ENCODE results near the gene PHYKPL.

PHYKPL gene

DNA sequence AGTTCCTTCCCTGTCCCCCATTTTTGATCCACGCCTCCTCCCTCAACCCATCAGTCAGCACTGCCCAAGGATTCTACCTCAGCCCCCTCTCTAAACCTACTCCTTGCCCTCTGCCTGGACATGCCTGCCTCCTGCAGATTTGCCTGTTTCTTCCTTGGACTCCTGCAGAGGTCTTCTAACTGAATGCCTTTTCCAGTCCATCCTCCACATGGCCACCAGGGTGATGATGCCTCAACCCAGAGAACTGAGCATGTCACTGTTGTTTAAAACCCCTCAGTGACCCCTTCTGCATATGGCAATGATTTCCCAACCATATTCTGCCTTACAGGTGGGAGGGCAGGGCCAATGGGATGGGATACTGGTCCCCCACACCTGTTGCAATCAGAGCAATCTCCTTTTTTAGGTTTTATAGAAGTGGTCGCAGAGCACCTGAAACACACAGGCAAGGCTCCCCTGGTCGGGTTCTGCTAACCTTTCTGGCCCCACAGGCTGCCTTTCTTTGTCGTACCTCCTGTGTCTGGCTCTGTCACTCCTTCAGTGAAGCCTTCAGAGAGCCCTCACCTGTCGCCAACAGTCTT lies 9.3 kb downstream of the PHYKPL start:
- DNase-seq (ENCODE audit: low read depth), result no peak

GRCh38 chr5:178222292-178222691 lies 10.3 kb downstream of the PHYKPL start:
- no peak for DNase-seq (ENCODE audit: low read depth)

- no peak for DNase-seq (ENCODE audit: low read depth)
These were observed 10.7 kb downstream of the PHYKPL start for GRCh38 chr5:178221853-178222252.

DNA sequence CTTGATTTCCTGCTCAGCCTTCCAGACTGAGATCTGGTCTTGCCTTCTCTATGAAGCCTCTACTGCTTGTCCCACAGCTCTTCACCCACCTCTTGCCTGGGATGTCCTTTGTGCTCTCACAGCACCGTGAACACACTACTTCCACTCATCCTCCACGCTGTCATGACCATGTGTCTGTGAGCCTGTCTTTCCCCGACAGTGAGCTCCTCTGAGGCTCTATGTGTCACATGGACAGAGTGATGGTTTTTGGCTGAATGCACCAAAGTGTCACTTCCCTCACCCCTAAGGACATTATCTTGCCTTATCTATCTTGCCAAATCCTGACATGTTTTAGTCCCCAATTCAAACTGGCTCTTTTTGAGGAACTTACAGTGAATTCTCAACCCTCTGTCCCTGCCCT lies 11.3 kb downstream of the PHYKPL start:
- DNase-seq (ENCODE audit: low read depth), result no peak

DNA sequence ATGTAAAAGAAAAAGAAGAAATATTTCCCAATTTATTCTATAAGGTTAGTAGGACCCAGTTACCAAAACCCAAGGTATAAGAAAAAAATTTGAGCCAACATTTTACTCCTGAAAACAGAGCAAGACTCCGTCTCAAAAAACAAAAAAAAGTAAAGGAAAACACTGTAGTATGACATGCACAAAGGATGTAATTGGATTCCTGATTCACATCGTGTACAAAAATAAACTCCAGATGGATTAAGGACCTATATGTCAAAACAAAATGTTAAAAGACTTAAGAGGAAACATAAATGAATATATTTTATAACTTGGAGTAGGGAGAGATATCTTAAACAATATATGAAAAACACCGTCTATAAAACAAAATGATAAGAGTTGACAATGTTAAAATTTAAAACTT lies 13.8 kb downstream of the PHYKPL start:
- DNase-seq (ENCODE audit: low read depth), result no peak

DNA sequence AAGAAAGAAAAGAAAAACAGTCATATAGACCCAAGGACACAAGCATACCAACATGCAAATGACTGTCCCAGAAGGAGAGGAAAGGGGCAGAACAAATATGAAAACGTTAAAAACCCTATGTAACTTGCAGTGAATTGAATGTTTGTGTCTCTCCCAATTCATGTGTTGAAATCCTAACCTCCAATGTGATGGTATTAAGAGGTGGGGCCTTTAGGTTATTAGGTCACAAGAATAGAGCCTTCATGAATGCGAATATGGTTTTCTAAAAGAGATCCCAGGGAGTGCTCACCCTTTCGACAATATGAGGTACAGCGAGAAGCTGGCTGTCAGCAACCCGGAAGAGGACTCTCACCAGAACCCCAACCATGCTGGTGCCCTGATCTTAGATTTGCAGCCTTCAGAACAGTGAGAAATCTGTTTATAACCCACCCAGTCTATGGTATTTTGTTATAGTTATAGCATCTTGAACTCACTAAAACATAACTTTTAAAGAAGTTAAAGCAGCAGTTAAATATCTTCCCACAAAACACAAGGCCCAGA lies 14.3 kb downstream of the PHYKPL start:
- DNase-seq (ENCODE audit: low read depth), result no peak

- DNase-seq (ENCODE audit: low read depth), result no peak
These were observed 15.8 kb downstream of the PHYKPL start for GRCh38 chr5:178216779-178217178.

DNA sequence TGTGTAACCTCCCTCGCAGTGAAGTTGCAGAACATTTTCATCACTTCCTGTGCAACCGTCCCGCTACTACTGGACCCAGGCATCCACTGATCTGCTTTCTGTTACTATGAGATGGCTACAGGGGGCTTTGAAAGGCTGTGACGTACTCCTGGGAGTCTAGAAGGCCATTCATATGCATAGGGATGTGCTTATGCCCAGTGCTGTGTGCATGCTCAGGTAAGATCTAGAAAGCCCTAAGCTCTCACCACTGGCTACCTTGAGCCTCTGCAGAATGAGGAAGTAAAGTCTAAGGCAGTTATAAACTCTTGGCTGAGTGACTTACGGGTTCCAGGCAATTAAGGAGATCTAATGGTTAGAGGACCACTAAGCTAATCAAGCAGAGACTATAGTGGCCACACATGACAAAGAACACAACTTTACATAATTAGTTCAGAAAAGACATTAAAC lies 16.5 kb downstream of the PHYKPL start:
- DNase-seq (ENCODE audit: low read depth), result no peak

GRCh38 chr5:178215280-178216002 lies 17.2 kb downstream of the PHYKPL start:
- no peak for DNase-seq (ENCODE audit: low read depth)

DNA sequence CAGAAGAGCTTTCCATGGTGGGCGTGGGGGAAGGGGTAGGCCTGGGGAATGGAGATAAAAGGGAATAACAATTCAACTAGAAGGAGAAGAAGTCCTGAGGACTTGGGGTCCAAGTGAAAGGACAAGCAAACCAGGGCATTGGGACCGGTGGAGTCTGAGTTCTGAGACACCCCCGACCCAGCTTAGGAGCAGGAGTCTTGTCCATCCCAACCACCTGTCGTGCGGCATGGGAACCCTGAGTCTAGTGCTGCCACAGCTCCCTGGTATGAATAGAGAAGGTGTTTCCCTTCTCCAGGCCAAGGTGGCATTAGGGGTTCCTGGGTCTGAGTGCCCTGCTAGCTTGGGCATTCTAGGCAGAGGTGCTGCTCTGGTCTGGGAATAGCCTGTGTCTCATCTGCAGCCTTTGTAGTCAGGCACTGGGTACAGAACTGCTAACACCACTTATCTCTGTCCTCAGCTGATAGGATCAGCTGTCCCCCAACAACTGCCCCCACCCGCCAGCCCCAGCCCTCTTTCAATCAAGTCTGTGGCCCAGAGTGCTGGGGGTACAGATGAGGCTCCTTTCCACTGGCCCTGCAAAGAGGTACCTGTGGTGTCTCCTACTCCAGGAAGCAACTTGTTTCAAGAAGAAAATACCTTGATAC lies 18.3 kb downstream of the PHYKPL start:
- no peak for DNase-seq (ENCODE audit: low read depth)

DNA sequence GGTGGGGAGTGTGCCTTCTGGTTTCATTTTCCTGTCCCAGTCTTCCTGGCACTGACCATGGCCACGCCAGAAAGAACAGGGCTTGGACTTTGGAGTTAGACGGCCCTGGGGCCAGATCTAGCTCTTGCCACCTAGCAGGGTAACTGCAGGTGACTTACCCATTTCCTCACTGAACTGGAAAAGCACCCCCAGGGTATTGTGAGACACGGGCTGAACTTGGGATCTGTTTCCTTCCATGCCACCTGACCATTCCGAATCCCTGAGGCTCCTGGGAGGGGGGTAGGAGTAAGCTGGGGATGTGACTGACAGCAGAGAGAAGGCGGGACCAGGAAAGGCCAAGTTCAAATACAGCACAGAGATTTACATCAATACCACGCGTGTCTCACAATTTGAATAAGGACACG lies 18.9 kb downstream of the PHYKPL start:
- no peak for DNase-seq (ENCODE audit: low read depth)

DNA sequence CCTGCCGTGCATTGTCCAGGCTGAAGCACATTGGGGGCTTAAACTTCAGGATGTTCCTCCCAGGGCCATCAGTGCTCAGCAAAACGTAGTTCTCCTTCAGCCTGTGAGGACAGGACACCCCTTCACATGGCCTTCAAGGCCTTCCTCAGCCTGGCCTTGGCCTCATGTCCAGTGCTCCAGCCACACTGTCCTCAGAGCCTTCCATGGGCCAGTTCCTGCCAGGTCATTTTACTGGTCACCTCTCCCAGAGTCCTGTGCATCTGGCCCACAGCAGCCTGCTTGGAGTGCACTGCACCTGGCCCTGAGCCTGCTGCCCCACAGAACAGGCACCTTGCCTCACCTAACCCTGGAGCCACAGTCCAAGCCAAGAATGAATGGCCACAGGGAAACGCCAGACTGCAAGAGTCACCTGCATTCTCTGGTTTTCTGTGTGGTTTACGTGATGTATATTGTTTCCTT lies 19.6 kb downstream of the PHYKPL start:
- no peak for DNase-seq (ENCODE audit: low read depth)

GRCh38 chr5:178212241-178213002 lies 20.2 kb downstream of the PHYKPL start:
- DNase-seq (ENCODE audit: low read depth), result no peak

DNA sequence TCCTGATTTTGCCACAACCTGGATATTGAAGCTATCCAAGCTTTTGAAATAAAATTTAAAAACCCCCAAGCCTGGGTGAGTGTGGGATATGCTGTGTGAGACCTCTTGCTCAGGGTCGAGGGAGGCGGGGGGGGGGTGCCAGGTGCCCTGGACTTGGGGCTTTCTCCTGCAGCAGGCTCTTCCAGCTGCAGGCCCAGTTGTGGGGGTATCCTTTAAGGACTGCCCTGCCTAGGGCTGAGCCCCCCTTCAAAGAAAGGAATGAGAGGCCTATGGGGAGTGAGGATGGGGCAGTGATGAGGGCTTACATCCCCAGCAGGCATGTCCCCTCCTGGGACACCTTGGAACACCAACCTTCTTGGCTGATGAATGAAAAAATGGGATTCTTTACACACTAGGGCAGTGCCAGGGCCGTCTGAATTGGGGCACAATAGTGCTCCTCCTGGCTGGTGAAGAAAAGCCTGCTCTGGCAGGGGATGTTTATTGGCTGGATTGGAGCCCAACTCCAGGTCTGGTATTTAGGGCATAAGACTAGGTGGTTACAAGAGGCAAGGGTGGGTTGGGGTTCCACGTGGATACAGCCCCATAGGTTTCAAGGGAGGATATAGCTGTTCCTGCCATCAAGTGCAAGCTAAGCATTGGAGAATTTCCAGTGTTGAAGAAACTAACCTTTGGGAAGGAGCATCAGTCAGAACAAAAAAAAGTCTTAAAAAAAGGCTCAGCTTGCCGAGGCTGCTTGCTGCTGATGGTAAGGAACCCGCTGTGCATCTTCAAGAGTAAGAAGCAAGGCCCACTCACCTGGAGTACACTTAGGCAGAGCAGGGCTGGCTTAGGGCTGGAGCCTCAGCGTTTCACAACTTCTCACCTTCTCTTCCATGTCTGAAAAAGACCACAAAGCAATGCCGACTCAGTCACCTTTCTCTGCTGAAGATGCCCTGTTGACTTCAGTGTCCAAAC lies 21.2 kb downstream of the PHYKPL start:
- no peak for DNase-seq (ENCODE audit: low read depth)

GRCh38 chr5:178210686-178211085 lies 21.9 kb downstream of the PHYKPL start:
- DNase-seq (ENCODE audit: low read depth), result no peak

DNA sequence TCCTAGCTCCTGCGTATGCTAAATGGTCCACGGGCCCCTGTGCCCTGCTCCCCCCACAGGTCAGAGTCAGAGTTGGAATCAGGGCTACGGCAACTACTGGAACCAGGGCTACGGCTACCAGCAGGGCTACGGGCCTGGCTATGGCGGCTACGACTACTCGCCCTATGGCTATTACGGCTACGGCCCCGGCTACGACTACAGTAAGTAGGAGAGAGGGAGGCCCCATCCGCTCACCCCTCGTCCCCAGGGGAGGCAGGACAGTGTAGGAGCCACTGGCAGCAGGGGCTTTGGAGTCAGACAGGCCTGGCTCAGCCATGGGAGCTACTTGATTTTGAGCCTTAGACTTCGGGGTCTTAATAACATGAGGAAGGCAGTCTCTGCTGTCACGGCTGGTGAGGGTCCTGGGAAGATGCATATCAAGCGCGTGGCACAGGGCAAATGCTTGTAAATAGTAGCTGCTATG lies 22.5 kb downstream of the PHYKPL start:
- DNase-seq (ENCODE audit: low read depth), result no peak

DNA sequence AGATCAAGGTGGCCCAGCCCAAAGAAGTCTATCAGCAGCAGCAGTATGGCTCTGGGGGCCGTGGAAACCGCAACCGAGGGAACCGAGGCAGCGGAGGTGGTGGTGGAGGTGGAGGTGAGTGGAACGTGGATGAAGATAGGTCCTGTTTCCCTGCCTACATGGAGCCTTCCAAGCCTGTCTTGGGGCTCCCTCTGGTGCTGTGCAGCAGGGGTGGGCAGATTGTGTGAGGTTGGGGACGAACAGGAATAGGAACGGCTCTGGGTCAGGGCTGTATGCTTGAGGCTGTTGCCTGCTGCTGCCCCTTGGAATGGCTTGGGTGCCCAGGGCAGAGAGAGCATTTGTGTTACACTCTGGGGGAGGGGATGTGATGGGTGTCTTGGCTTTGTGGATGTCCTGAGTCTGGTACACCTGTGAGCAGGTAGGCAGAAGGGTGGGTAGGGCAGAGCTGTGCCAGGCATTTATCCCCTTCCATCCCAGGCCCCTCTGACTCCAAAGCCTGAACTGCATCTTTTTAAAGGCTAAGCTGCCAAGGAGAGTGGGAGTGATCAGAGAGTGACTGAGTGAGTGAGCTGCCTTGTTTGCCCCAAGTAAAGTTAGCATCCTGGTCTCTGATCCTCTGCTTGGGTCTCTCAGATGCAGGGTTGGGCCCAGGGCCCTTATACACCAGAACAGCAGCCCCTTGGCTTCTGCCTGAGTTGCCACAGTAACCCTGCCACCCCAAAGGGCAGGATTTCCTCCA lies 23.1 kb downstream of the PHYKPL start:
- DNase-seq (ENCODE audit: low read depth), result no peak

DNA sequence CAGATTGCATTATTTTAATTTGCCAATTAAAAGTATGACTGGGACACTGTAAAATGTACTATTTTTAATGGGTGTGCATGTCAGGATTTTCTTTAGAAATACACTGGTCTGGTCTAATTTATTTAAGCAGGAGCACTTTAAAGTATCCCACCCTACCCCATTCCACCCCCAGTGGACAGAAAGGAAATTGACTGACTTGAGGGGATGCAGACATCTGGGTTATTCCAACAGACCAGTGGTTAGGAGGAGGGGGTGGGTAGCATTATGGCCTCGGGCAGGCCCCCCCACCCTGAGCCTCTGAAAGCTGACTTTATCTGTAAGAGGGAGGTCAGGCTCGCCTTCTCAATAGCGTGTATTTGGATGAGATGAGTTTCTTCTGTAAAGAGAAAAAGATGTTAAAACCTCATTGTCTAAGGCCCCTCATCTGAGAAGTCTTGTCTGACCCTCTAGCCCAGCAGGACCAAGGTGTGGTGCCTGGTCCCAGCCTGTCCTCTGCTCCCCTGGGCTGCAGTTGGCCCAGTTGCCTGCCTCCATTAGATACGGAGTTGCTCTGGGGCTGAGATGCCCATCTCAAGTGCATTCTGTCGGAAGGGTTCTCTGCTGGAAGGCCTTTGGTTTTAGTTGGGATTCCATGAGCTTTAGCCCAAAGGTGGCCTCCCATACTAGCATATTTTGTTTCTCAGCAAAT lies 23.9 kb downstream of the PHYKPL start:
- no peak for DNase-seq (ENCODE audit: low read depth)

DNA sequence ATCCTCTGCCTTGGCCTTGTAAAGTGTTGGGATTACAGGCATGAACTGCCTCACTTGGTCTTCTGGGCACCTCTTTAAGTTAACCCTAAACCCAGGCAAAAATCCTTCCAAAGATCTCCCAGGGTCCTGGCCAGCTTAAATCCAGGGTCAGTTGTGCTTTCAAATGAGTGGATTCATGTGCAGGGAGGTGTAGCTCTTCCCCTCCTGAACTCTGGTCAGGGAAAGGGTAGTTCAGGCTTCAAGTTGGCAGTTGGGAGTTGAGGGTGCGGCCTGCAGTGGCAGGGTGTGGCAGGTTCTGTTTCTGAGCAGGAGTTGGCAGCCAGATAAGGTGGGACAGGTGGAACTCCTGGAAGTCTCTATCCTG lies 24.7 kb downstream of the PHYKPL start:
- no peak for DNase-seq (ENCODE audit: low read depth)

Data from GM04503 (cell line).